ENCODE data around the gene CTSE. TPM values are rescaled to one million over a fixed set of nuclear protein-coding genes. Genes with fewer than 3 reads are reported as not detected.

CTSE gene
- total and polyA plus RNA-seq, 2 of the 13 experiments (the other 11 are each of a cell fraction or from before 2014, with no cell fraction given): 0.50 to 0.69 TPM

DNA sequence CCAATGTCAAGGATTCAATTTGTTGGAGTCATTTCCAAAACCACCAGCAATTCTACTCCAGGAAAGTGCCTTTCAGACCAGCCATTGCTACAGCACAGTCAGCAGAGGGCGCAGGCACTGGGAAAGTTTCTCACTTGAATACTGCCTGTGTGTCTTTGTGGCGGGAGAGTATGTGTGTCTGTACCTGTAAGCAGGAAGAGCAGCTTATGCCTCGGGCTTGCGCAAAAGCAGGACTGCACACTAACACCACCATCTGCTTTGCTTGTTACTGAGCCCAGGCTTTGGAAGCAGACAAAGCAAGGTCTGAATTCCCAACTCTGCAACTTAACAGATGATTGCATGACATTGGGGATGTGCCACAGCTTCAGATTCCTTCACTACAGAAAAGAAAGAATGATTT, 7.0 kb upstream of the CTSE start (continued):
- TF ChIP-seq, protein P1, sequence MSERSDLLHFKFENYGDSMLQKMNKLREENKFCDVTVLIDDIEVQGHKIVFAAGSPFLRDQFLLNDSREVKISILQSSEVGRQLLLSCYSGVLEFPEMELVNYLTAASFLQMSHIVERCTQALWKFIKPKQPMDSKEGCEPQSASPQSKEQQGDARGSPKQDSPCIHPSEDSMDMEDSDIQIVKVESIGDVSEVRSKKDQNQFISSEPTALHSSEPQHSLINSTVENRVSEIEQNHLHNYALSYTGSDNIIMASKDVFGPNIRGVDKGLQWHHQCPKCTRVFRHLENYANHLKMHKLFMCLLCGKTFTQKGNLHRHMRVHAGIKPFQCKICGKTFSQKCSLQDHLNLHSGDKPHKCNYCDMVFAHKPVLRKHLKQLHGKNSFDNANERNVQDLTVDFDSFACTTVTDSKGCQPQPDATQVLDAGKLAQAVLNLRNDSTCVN (CRISPR knock-in tag; IDR thresholded peaks at IDR 0.05; ENCODE audit: borderline replicate concordance): peak; percentile 54; the same call in 1 of the 2 replicates
- TF ChIP-seq ZNF530 (CRISPR knock-in tag; IDR thresholded peaks at IDR 0.05; ENCODE audit: low read depth): no peak
- peak; percentile 76 for TF ChIP-seq HOXA3 (CRISPR knock-in tag; IDR thresholded peaks at IDR 0.05)
- TF ChIP-seq HDAC1 (CRISPR knock-in tag; IDR thresholded peaks at IDR 0.05): peak; percentile 50; the same call in 1 of the 2 replicates
- peak; percentile 52; the same call in 1 of the 2 replicates for TF ChIP-seq TARDBP (CRISPR knock-in tag; IDR thresholded peaks at IDR 0.05)
- TF ChIP-seq, protein P2, sequence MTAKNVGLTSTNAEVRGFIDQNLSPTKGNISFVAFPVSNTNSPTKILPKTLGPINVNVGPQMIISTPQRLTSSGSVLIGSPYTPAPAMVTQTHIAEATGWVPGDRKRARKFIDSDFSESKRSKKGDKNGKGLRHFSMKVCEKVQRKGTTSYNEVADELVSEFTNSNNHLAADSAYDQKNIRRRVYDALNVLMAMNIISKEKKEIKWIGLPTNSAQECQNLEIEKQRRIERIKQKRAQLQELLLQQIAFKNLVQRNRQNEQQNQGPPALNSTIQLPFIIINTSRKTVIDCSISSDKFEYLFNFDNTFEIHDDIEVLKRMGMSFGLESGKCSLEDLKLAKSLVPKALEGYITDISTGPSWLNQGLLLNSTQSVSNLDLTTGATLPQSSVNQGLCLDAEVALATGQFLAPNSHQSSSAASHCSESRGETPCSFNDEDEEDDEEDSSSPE (CRISPR knock-in tag; IDR thresholded peaks at IDR 0.05): peak; percentile 92
- TF ChIP-seq, protein P3, sequence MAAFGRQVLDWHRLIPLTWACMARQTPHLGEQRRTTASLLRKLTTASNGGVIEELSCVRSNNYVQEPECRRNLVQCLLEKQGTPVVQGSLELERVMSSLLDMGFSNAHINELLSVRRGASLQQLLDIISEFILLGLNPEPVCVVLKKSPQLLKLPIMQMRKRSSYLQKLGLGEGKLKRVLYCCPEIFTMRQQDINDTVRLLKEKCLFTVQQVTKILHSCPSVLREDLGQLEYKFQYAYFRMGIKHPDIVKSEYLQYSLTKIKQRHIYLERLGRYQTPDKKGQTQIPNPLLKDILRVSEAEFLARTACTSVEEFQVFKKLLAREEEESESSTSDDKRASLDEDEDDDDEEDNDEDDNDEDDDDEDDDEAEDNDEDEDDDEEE (CRISPR knock-in tag; IDR thresholded peaks at IDR 0.05): no peak
- TF ChIP-seq THAP11 (CRISPR knock-in tag; IDR thresholded peaks at IDR 0.05): 0 out of 2 replicates have a peak, but pooled peaks have one; percentile 37
- TF ChIP-seq, protein P4, sequence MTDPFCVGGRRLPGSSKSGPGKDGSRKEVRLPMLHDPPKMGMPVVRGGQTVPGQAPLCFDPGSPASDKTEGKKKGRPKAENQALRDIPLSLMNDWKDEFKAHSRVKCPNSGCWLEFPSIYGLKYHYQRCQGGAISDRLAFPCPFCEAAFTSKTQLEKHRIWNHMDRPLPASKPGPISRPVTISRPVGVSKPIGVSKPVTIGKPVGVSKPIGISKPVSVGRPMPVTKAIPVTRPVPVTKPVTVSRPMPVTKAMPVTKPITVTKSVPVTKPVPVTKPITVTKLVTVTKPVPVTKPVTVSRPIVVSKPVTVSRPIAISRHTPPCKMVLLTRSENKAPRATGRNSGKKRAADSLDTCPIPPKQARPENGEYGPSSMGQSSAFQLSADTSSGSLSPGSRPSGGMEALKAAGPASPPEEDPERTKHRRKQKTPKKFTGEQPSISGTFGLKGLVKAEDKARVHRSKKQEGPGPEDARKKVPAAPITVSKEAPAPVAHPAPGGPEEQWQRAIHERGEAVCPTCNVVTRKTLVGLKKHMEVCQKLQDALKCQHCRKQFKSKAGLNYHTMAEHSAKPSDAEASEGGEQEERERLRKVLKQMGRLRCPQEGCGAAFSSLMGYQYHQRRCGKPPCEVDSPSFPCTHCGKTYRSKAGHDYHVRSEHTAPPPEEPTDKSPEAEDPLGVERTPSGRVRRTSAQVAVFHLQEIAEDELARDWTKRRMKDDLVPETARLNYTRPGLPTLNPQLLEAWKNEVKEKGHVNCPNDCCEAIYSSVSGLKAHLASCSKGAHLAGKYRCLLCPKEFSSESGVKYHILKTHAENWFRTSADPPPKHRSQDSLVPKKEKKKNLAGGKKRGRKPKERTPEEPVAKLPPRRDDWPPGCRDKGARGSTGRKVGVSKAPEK (CRISPR knock-in tag; IDR thresholded peaks at IDR 0.05; ENCODE audit: borderline replicate concordance): peak; percentile 66; the same call in 1 of the 2 replicates
- TF ChIP-seq ZNF619 (CRISPR knock-in tag; IDR thresholded peaks at IDR 0.05): no peak
- TF ChIP-seq, protein P5, sequence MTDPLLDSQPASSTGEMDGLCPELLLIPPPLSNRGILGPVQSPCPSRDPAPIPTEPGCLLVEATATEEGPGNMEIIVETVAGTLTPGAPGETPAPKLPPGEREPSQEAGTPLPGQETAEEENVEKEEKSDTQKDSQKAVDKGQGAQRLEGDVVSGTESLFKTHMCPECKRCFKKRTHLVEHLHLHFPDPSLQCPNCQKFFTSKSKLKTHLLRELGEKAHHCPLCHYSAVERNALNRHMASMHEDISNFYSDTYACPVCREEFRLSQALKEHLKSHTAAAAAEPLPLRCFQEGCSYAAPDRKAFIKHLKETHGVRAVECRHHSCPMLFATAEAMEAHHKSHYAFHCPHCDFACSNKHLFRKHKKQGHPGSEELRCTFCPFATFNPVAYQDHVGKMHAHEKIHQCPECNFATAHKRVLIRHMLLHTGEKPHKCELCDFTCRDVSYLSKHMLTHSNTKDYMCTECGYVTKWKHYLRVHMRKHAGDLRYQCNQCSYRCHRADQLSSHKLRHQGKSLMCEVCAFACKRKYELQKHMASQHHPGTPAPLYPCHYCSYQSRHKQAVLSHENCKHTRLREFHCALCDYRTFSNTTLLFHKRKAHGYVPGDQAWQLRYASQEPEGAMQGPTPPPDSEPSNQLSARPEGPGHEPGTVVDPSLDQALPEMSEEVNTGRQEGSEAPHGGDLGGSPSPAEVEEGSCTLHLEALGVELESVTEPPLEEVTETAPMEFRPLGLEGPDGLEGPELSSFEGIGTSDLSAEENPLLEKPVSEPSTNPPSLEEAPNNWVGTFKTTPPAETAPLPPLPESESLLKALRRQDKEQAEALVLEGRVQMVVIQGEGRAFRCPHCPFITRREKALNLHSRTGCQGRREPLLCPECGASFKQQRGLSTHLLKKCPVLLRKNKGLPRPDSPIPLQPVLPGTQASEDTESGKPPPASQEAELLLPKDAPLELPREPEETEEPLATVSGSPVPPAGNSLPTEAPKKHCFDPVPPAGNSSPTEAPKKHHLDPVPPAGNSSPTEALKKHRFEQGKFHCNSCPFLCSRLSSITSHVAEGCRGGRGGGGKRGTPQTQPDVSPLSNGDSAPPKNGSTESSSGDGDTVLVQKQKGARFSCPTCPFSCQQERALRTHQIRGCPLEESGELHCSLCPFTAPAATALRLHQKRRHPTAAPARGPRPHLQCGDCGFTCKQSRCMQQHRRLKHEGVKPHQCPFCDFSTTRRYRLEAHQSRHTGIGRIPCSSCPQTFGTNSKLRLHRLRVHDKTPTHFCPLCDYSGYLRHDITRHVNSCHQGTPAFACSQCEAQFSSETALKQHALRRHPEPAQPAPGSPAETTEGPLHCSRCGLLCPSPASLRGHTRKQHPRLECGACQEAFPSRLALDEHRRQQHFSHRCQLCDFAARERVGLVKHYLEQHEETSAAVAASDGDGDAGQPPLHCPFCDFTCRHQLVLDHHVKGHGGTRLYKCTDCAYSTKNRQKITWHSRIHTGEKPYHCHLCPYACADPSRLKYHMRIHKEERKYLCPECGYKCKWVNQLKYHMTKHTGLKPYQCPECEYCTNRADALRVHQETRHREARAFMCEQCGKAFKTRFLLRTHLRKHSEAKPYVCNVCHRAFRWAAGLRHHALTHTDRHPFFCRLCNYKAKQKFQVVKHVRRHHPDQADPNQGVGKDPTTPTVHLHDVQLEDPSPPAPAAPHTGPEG (CRISPR knock-in tag; IDR thresholded peaks at IDR 0.05): 0 out of 2 replicates have a peak, but pooled peaks have one; percentile 56
- peak; percentile 51; the same call in 1 of the 2 replicates for TF ChIP-seq ZNF331 (CRISPR knock-in tag; IDR thresholded peaks at IDR 0.05)
- TF ChIP-seq SMARCC2 (IDR thresholded peaks at IDR 0.05): no peak
- TF ChIP-seq ZBTB42 (CRISPR knock-in tag; IDR thresholded peaks at IDR 0.05): no peak
- no peak for TF ChIP-seq NONO (IDR thresholded peaks at IDR 0.05)
- TF ChIP-seq NONO (CRISPR knock-in tag; conservative IDR thresholded peaks at IDR 0.05): 0 out of 2 replicates have a peak, but pooled peaks have one; percentile 41
- 0 out of 2 replicates have a peak, but pooled peaks have one; percentile 27 for TF ChIP-seq ZNF12 (CRISPR knock-in tag; IDR thresholded peaks at IDR 0.05)
- TF ChIP-seq FOSL2 (CRISPR knock-in tag; IDR thresholded peaks at IDR 0.05): peak; percentile 35
- peak; percentile 49 for TF ChIP-seq YY1 (IDR thresholded peaks at IDR 0.05; ENCODE audit: insufficient read depth, insufficient replicate concordance, low read depth, low read length)

Data from HepG2 (cell line).